K562 (cell line): ENCODE measurements around the gene IDI1. TPM values are rescaled to one million over a fixed set of nuclear protein-coding genes. Genes with fewer than 3 reads are reported as not detected.

ENCODE experiments used
- CBX1 ChIP-seq: sonication (generic); IDR thresholded peaks from 2 replicates; pipeline ENCODE4 v1.6.1; 2016; ENCODE audit warnings: antibody characterized with exemption, low read depth, mild to moderate bottlenecking
- CREM ChIP-seq: IDR thresholded peaks from 2 replicates; pipeline ENCODE4 v1.6.1; 2014; ENCODE audit warnings: antibody characterized with exemption, low read depth
- ETS1 ChIP-seq: conservative IDR thresholded peaks from 2 replicates; pipeline ENCODE4 v1.6.1; 2011; ENCODE audit warnings: low read depth, mild to moderate bottlenecking, low read length; ENCODE audit not compliant: control insufficient read depth
- FOS ChIP-seq: IDR thresholded peaks from 3 replicates; pipeline ENCODE4 v1.6.1; 2011; ENCODE audit not compliant: insufficient read length; ENCODE audit errors: extremely low read depth
- HIVEP1 ChIP-seq: fragments of 250-450 bp; sonication (Bioruptor Pico); IDR thresholded peaks from 2 replicates; pipeline ENCODE4 v1.4.0; 2020; ENCODE audit warnings: mild to moderate bottlenecking
- HMG20B ChIP-seq: fragments of 250-450 bp; sonication (Bioruptor Pico); IDR thresholded peaks from 2 replicates; pipeline ENCODE4 v1.5.0; 2021; ENCODE audit warnings: mild to moderate bottlenecking
- NBN ChIP-seq: fragments of 450-650 bp; IDR thresholded peaks from 2 replicates; pipeline ENCODE4 v1.6.1; 2016; ENCODE audit warnings: low read depth, mild to moderate bottlenecking
- RBM34 ChIP-seq: fragments of 200-400 bp; formaldehyde crosslinking; IDR thresholded peaks from 2 replicates; pipeline ENCODE4 v1.6.1; 2018; ENCODE audit warnings: low read length, borderline replicate concordance; ENCODE audit not compliant: insufficient read depth
- REST ChIP-seq, 2 experiments: fragments of 450-650 bp; formaldehyde crosslinking in 1 of 2; IDR thresholded peaks; 2 replicates each; pipeline versions ENCODE4 v1.4.0 to v1.6.1; 2014 to 2020; ENCODE audit warnings: mild to moderate bottlenecking in 2 of 2, borderline replicate concordance in 1 of 2, low read depth in 1 of 2
- SAFB ChIP-seq: fragments of 200-400 bp; formaldehyde crosslinking; IDR thresholded peaks from 2 replicates; pipeline ENCODE4 v1.6.1; 2017; ENCODE audit warnings: low read depth, low read length, borderline replicate concordance
- TOE1 ChIP-seq, 2 experiments: fragments of 450-650 bp in 1 of 2; sonication (generic) in 1 of 2; formaldehyde crosslinking in 1 of 2; IDR thresholded peaks; 2 replicates each; pipeline versions ENCODE4 v1.7.1 to v1.8.0; 2016 to 2022; ENCODE audit warnings: borderline replicate concordance in 2 of 2, mild to moderate bottlenecking in 2 of 2, antibody characterized with exemption in 1 of 2, inconsistent platforms in 1 of 2, low read depth in 1 of 2, missing genetic modification reagents in 1 of 2, moderate library complexity in 1 of 2
- USF2 ChIP-seq: sonication (generic); formaldehyde crosslinking; IDR thresholded peaks from 2 replicates; pipeline ENCODE4 v1.5.0; 2020; ENCODE audit warnings: missing genetic modification reagents
- ZNF740 ChIP-seq, 3 experiments: fragments of 200-800 bp in 1 of 3; sonication (Bioruptor generic) in 1 of 3; sonication (generic) in 1 of 3; formaldehyde crosslinking in 1 of 3; IDR thresholded peaks; 2 replicates each; pipeline versions ENCODE4 v1.6.1 to v1.8.0; 2016 to 2022; ENCODE audit warnings: mild to moderate bottlenecking in 2 of 3, missing compliant biosample characterization in 2 of 3, missing genetic modification characterization in 2 of 3, missing genetic modification reagents in 1 of 3
- polyA plus RNA-seq, 8 experiments: library from polyadenylated mRNA; depleted of rRNA in 4 of 8; stranded (reverse) in 5 of 8; unstranded in 3 of 8; fragments of >200 nt; fragmentation: Nextera tagmentation in 2 of 8; fragmentation: Illumina TruSeq in 1 of 8; extraction: Ambion mirVana in 2 of 8; extraction: Trizol in 1 of 8; gene quantifications; 2 replicates each; pipeline versions ENCODE4 v1.2.1 to v1.2.3, GENCODE V29; 2011 to 2014; ENCODE audit warnings: inconsistent platforms in 1 of 8, missing spikeins in 1 of 8
- total RNA-seq, 7 experiments: library from RNA; depleted of rRNA in 6 of 7; stranded (reverse); fragments of >200 nt in 6 of 7; fragmentation: Illumina TruSeq in 2 of 7; extraction: Trizol in 2 of 7; gene quantifications; 2 replicates each; pipeline versions ENCODE4 v1.2.1 to v1.2.3, GENCODE V29; 2011 to 2021; ENCODE audit warnings: low replicate concordance in 1 of 7

The IDI1 gene
- total and polyA plus RNA-seq, 9 of the 15 experiments (the other 6 are each of a cell fraction or from before 2014, with no cell fraction given): 70.0 to 265 (median 119) TPM

- 0 out of 2 replicates have a peak, but pooled peaks have one; percentile 84 for TF ChIP-seq ZNF740 (CRISPR knock-in tag; IDR thresholded peaks at IDR 0.05)
- no peak for TF ChIP-seq ZNF740 (tag; IDR thresholded peaks at IDR 0.05)
- peak; percentile 65; the same call in 1 of the 2 replicates for TF ChIP-seq HIVEP1 (CRISPR knock-in tag)
- TF ChIP-seq RBM34: 0 out of 2 replicates have a peak, but pooled peaks have one; percentile 95
- TF ChIP-seq CREM: peak; percentile 93
- TF ChIP-seq SAFB: no peak
- no peak for TF ChIP-seq USF2
- peak; percentile 15; the same call in 1 of the 2 replicates for TF ChIP-seq TOE1 (IDR thresholded peaks at IDR 0.05; ENCODE audit: borderline replicate concordance)
- no peak for TF ChIP-seq TOE1 (CRISPR knock-in tag; IDR thresholded peaks at IDR 0.05; ENCODE audit: borderline replicate concordance, low read depth)
- TF ChIP-seq HMG20B: no peak
- 0 out of 2 replicates have a peak, but pooled peaks have one; percentile 62 for TF ChIP-seq NBN
- peak; percentile 10; the same call in 1 of the 2 replicates for TF ChIP-seq ETS1
- no peak for TF ChIP-seq CBX1
- TF ChIP-seq REST (IDR thresholded peaks at IDR 0.05; ENCODE audit: borderline replicate concordance): no peak
- 0 out of 2 replicates have a peak, but pooled peaks have one; percentile 29 for TF ChIP-seq REST (CRISPR knock-in tag; IDR thresholded peaks at IDR 0.05; ENCODE audit: low read depth)
- TF ChIP-seq FOS: peak; percentile 87
Observed at GRCh38 chr10:1048732-1049424, at the start of gene IDI1 (continued).
